Measurements from ENCODE around the gene LRRC15. TPM values are rescaled to one million over a fixed set of nuclear protein-coding genes. Genes with fewer than 3 reads are reported as not detected.

LRRC15 gene
- polyA plus RNA-seq, 2 of the 4 experiments (the other 2 are of a cell fraction), result 0.05 to 0.14 TPM

DNA sequence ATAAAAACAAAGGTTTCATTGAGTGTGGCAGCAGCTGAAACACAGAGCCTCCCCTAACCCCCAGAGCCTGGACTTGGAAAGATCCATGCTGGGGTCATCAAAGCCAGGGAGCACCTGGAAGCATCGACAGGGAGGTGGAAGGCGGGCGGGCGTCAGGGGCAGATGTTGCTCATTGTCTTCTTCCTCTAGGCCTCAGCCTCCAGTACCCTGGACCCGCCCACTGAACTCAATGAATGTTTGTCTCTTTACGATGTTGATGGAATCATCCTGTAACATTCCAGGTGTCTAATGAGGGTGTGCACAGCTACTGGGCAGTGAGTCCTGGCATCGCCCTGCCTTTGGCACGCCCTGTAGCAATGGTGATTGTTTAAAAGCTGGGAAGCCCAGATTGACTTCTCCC is 19.7 kb upstream of the LRRC15 start:
- Histone ChIP-seq H3K27ac (no peak overlapping the region), H3K9me3 (peaks cover 14% of the 10 kb centered on the region; the same call in 1 of the 3 replicates), H3K4me3 (no peak overlapping the region), H3K4me1 (peaks cover 7% of the 10 kb centered on the region; the same call in 1 of the 3 replicates), H3K4me2 (no peak overlapping the region)
- TF ChIP-seq FOXS1 (CRISPR knock-in tag; IDR thresholded peaks at IDR 0.05) (no peak), POLR2AphosphoS2 (conservative IDR thresholded peaks at IDR 0.05; ENCODE audit: low read length) (no peak), JUN (IDR thresholded peaks at IDR 0.05) (no peak), SMC3 (IDR thresholded peaks at IDR 0.05) (no peak), CEBPB (IDR thresholded peaks at IDR 0.05) (no peak), TP53 (CRISPR knock-in tag; IDR thresholded peaks at IDR 0.05) (no peak), ZC3H11A (IDR thresholded peaks at IDR 0.05) (no peak), FOSB (CRISPR knock-in tag; IDR thresholded peaks at IDR 0.05) (no peak), CBX2 (IDR thresholded peaks at IDR 0.05; ENCODE audit: borderline replicate concordance, low read depth) (no peak), EP300 (IDR thresholded peaks at IDR 0.05) (no peak), HOXB13 (CRISPR knock-in tag; IDR thresholded peaks at IDR 0.05; ENCODE audit: low read depth) (no peak), RCOR1 (IDR thresholded peaks at IDR 0.05; ENCODE audit: low read depth, low read length) (no peak), KDM5A (IDR thresholded peaks at IDR 0.05) (no peak), NFE2L2 (conservative IDR thresholded peaks at IDR 0.05; ENCODE audit: low read length) (no peak)
- TF ChIP-seq, protein P1, sequence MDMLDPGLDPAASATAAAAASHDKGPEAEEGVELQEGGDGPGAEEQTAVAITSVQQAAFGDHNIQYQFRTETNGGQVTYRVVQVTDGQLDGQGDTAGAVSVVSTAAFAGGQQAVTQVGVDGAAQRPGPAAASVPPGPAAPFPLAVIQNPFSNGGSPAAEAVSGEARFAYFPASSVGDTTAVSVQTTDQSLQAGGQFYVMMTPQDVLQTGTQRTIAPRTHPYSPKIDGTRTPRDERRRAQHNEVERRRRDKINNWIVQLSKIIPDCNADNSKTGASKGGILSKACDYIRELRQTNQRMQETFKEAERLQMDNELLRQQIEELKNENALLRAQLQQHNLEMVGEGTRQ (IDR thresholded peaks at IDR 0.05), result no peak
- POLR2A ChIA-PET, result no interaction called here
- ATAC-seq (no peak), FAIRE-seq (no peak), DNase-seq (ENCODE audit: low read depth in 1 of 2, low spot score in 1 of 2) (no peak)
- 87% methylated on average over 8 of the region's 8 CpGs for WGBS (ENCODE audit: missing lambda C conversion rate)
- CTCF ChIA-PET, result interaction anchor here (0.7 to 2.5 kb wide), 2 partner anchors 9 to 45 kb away, joined by 3 to 9 read pairs; no protein-coding TSS in a partner anchor

DNA sequence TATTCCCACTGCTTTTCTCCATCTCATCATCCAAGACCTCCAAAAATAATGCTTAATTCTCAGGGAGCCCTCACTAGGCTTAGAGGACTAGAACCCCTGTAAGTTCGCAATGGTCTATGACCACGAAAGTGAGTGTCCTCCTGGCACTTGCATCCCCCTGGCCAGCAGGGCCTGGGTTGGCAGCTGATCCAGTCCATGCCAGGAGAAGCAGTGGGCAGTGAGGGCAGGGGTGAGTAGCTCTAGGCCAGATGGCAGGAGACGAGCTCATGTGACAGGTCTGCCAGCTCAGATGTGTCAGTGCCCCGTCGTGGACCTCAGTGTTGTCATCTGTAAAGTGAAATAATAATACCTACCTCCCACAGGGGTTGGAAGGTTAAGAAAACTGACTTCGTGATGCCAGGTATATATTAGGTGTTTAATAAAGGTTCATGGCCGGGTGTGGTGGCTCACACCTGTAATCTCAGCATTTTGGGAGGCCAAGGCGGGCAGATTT is 18.4 kb upstream of the LRRC15 start:
- Histone ChIP-seq H3K4me1 (peaks cover 7% of the 10 kb centered on the region; the same call in 1 of the 3 replicates), H3K9me3 (peaks cover 14% of the 10 kb centered on the region; the same call in 1 of the 3 replicates), H3K4me2 (no peak overlapping the region), H3K27ac (no peak overlapping the region), H3K4me3 (no peak overlapping the region)
- WGBS (ENCODE audit: missing lambda C conversion rate), result 84% methylated on average over 7 of the region's 8 CpGs
- TF ChIP-seq ESRRA (IDR thresholded peaks at IDR 0.05; ENCODE audit: borderline replicate concordance, low read length) (no peak), MYC (IDR thresholded peaks at IDR 0.05; ENCODE audit: borderline replicate concordance, low read length) (no peak), RCOR1 (IDR thresholded peaks at IDR 0.05; ENCODE audit: low read depth, low read length) (no peak), RFX5 (IDR thresholded peaks at IDR 0.05) (no peak), NR3C1 (IDR thresholded peaks at IDR 0.05) (no peak), BHLHE40 (IDR thresholded peaks at IDR 0.05; ENCODE audit: low read depth, low read length) (no peak), JUNB (IDR thresholded peaks at IDR 0.05) (no peak), NPAS2 (CRISPR knock-in tag; IDR thresholded peaks at IDR 0.05; ENCODE audit: borderline replicate concordance) (no peak), EHMT2 (IDR thresholded peaks at IDR 0.05; ENCODE audit: low read depth) (no peak), MAFK (IDR thresholded peaks at IDR 0.05; ENCODE audit: partially characterized antibody) (no peak), MAZ (IDR thresholded peaks at IDR 0.05; ENCODE audit: borderline replicate concordance, low read depth, low read length) (no peak), HOXB5 (CRISPR knock-in tag; IDR thresholded peaks at IDR 0.05) (no peak)
- TF ChIP-seq, protein P2, sequence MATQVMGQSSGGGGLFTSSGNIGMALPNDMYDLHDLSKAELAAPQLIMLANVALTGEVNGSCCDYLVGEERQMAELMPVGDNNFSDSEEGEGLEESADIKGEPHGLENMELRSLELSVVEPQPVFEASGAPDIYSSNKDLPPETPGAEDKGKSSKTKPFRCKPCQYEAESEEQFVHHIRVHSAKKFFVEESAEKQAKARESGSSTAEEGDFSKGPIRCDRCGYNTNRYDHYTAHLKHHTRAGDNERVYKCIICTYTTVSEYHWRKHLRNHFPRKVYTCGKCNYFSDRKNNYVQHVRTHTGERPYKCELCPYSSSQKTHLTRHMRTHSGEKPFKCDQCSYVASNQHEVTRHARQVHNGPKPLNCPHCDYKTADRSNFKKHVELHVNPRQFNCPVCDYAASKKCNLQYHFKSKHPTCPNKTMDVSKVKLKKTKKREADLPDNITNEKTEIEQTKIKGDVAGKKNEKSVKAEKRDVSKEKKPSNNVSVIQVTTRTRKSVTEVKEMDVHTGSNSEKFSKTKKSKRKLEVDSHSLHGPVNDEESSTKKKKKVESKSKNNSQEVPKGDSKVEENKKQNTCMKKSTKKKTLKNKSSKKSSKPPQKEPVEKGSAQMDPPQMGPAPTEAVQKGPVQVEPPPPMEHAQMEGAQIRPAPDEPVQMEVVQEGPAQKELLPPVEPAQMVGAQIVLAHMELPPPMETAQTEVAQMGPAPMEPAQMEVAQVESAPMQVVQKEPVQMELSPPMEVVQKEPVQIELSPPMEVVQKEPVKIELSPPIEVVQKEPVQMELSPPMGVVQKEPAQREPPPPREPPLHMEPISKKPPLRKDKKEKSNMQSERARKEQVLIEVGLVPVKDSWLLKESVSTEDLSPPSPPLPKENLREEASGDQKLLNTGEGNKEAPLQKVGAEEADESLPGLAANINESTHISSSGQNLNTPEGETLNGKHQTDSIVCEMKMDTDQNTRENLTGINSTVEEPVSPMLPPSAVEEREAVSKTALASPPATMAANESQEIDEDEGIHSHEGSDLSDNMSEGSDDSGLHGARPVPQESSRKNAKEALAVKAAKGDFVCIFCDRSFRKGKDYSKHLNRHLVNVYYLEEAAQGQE (IDR thresholded peaks at IDR 0.05), result no peak
- TF ChIP-seq, protein P3, sequence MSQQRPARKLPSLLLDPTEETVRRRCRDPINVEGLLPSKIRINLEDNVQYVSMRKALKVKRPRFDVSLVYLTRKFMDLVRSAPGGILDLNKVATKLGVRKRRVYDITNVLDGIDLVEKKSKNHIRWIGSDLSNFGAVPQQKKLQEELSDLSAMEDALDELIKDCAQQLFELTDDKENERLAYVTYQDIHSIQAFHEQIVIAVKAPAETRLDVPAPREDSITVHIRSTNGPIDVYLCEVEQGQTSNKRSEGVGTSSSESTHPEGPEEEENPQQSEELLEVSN (IDR thresholded peaks at IDR 0.05; ENCODE audit: borderline replicate concordance, low read depth), result no peak
- TF ChIP-seq, protein P4, sequence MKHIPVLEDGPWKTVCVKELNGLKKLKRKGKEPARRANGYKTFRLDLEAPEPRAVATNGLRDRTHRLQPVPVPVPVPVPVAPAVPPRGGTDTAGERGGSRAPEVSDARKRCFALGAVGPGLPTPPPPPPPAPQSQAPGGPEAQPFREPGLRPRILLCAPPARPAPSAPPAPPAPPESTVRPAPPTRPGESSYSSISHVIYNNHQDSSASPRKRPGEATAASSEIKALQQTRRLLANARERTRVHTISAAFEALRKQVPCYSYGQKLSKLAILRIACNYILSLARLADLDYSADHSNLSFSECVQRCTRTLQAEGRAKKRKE (CRISPR knock-in tag; IDR thresholded peaks at IDR 0.05; ENCODE audit: low read depth), result no peak
- TF ChIP-seq, protein P5, sequence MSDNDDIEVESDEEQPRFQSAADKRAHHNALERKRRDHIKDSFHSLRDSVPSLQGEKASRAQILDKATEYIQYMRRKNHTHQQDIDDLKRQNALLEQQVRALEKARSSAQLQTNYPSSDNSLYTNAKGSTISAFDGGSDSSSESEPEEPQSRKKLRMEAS (IDR thresholded peaks at IDR 0.05), result no peak
- CTCF ChIA-PET, result interaction anchor here (2.5 kb wide), 1 partner anchor 44 kb away, joined by 9 read pairs; no protein-coding TSS in a partner anchor
- DNase-seq (ENCODE audit: low read depth in 1 of 2, low spot score in 1 of 2), result no peak
- POLR2A ChIA-PET, result no interaction called here
- no peak for ATAC-seq
- FAIRE-seq, result no peak
